GM18873 (cell line): Measurements from ENCODE around the gene DBF4.
"Not testable (repeated sequence)": the region's sequence is repeated elsewhere in the genome, so short reads cannot be mapped to it uniquely, and the experiment has no call there.

Experiments
- ATAC-seq: cut with Tn5 transposase; IDR thresholded peaks from one replicate; pipeline ENCODE4 v1.9.1; 2021; ENCODE audit warnings: mild to moderate bottlenecking, moderate library complexity, moderate number of reproducible peaks; ENCODE audit not compliant: unreplicated experiment, low FRiP score

DBF4 gene

GRCh38 chr7:87882151-87882937 is 6.1 kb downstream of the DBF4 start:
- ATAC-seq = no peak

DNA sequence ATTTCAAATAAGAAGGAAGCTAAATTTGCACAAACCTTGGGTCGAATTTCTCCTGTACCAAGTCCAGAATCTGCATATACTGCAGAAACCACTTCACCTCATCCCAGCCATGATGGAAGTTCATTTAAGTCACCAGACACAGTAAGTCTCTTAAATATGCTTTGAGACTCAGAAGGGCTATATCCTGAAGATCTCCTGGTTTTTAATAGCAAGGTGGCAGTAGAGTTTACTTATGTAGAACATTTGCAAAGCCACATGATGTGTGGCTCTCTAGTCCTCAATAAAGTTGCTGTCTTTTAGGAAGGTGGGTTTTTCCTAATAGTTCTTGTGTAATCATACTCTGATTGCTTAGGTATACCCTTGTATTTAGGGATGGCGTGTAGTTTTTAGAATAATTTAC is 8.7 kb downstream of the DBF4 start:
- ATAC-seq = no peak

DNA sequence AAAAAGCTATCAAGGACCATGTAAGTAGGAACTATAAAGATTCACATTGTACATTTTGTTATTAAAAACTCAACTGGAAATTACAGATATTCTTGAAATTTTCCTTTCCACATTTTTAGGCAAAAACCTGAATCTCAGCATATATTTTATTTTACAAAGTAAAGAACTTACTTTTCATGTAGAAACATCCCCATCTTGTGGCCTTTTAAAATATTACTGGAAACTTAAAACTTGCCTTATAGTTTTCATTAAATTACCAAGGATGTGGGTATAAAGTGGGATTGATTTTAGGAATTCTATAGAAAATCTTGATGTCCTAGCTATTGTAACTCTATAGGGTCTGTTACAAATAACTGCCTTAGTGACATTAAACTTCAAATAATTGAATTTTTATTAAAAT is 10.6 kb downstream of the DBF4 start:
- no peak for ATAC-seq

- ATAC-seq = no peak
Measured at GRCh38 chr7:87895363-87895762, 19.1 kb downstream of the DBF4 start.

DNA sequence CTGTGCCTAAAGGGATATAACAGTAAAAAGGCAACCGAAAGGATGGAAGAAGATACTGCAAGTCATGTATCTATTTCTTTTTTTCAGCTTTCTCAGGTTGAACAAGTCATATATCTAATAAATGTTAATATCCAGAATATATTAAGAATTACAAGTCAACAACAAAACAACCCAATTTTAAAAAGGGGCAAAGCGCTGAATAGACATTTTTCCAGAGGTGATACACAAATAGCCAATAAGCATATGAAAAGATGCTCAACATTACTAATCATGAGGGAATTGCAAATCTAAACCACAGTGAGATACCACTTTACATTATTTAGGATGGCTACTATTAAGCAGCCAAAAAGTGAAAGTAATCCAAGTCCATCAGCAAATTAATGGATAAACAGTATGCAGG is 23.0 kb downstream of the DBF4 start:
- ATAC-seq = no peak

- ATAC-seq = not testable (repeated sequence)
Measured at GRCh38 chr7:87907136-87907906, 31.0 kb downstream of the DBF4 start.

DNA sequence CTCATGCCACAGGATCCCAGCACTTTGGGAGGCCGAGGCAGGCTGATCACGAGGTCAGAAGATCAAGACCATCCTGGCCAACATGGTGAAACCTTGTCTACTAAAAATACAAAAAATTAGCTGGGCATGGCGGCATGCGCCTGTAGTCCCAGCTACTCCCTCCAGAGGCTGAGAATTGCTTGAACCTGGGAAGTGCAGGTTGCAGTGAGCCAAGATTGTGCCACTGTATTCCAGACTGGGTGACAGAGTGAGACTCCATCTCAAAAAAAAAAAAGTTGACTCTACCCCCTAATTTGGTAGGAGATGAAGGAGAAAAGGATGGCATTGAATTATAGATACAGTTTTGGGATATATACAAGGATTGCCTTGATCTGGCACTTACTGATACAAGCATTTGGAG is 32.5 kb downstream of the DBF4 start:
- not testable (repeated sequence) for ATAC-seq

- ATAC-seq = no peak
Measured at GRCh38 chr7:87912121-87912520, 35.8 kb downstream of the DBF4 start.

- no peak for ATAC-seq
Measured at GRCh38 chr7:87918740-87919139, 42.4 kb downstream of the DBF4 start.

DNA sequence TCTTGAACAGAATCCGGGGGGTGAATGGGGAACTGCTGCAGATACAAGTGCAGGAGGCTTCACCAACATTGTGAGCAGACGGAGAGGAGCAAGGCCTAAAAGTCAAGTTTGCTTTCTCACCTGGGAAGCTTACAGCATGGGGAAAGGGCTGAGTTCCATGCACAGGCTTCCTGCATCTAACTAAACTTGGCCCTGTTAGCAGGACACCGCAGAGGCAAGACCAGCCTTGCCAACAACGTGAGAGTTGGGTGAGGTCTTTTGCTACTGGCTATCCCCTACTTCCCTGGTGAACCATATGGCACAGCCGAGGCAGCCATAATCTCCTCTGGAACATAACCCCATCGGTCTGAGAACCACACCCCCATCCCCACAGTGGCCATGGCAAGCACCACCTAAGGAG is 43.6 kb downstream of the DBF4 start:
- ATAC-seq = no peak

- no peak for ATAC-seq
Measured at GRCh38 chr7:87920578-87920977, 44.3 kb downstream of the DBF4 start.

- not testable (repeated sequence) for ATAC-seq
Measured at GRCh38 chr7:87922759-87923395, 46.6 kb downstream of the DBF4 start.

- ATAC-seq = peak; percentile 98
Measured at GRCh38 chr7:87926581-87927461, 50.5 kb downstream of the DBF4 start.

DNA sequence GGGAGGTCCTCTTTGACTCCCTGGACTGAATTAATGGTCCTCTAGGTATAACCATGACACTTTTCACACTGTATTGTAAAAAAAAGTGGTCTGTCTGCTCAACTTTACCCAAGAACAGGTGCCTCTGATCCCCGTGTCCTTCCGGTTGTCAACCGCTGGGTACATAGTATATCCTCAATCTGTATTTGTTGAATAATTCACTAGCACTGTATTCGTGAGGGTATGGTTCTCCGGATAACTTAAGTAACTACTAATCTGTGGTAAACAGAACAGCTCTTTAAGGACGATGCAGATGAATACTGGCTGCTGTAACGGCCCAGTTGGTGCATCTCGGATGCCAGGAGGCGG is 57.3 kb downstream of the DBF4 start:
- peak; percentile 32 for ATAC-seq

DNA sequence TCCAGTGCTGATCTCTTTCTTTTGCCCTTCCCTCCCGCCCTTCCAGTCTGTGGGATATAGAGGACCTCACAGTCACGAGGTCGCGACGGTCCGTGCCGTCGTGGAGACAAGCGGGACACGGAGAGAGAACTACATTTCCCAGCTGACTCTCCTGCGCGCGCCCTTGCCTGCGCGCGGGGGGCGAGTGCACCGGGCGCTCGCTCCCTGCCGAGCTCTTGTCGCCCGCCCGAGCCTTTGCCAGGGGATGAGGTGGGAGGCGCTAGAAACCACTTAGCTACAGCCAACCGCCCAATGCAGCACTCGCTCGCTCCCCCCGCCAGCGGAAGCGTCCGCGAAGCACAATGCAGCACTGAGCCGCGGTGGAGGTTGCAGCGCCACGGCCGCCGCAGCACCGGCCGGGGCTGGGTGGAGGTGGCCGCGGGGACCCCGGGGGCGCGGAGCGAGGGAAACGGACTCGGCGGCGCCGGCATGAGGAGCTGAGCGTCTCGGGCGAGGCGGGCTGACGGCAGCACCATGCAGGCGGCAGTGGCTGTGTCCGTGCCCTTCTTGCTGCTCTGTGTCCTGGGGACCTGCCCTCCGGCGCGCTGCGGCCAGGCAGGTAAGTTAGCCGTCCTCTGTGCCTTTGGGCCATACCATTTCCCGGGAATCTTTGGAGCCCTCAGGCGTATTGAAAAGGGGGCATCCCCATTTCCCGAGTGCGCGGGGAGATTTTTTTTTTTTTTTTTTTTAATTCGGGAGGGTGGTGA is 57.8 kb downstream of the DBF4 start, which contains the start of gene ADAM22:
Gene ADAM22 (plus strand): TSS at position 299 of the 746 bp plus-strand sequence. CDS start 215 bp downstream, at position 514.
- ATAC-seq = peak; percentile 94

GRCh38 chr7:87934699-87935383 is 58.5 kb downstream of the DBF4 start:
- no peak for ATAC-seq

- no peak for ATAC-seq
Measured at GRCh38 chr7:87935384-87935706, 59.1 kb downstream of the DBF4 start.

- ATAC-seq = no peak
Measured at GRCh38 chr7:87941138-87941537, 64.8 kb downstream of the DBF4 start.

DNA sequence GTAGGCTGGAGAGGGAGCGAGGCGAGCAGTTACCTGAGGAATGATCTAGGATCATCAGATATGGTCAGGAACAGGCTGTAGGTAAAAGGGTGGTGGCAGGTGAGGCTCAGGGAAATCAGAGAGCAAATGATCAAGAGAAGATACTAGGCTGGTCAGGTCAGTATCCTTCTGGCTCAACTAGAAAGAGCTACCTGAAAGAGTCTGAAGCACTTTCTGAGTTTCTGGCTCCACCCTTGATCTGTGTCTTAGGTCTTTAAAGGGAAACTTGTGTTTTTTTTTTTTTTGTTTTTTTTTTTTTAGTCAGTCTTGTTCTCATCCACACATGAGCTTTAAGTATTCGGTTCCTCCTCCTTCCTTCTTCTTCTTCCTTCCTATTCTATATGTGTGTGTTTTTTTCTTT is 68.3 kb downstream of the DBF4 start:
- no peak for ATAC-seq
